SU-DHL-6 (cell line): ENCODE data around the gene WAC.

Experiments used
- EZH2phosphoT487 ChIP-seq: fragments of 200-600 bp; sonication (generic), shearing (Covaris generic); conservative IDR thresholded peaks from 2 replicates; pipeline ENCODE4 v1.6.1; 2018; ENCODE audit warnings: mild to moderate bottlenecking, antibody characterized with exemption, low read length, moderate library complexity, mixed read lengths
- TF ChIP-seq, protein P1 (sequence below): fragments of 200-600 bp; sonication (generic); IDR thresholded peaks from one replicate; pipeline ENCODE4 v1.5.1; 2017; ENCODE audit warnings: antibody characterized with exemption, mild to moderate bottlenecking, low read length, moderate library complexity; ENCODE audit not compliant: insufficient read depth, poor library complexity, severe bottlenecking

DNA sequence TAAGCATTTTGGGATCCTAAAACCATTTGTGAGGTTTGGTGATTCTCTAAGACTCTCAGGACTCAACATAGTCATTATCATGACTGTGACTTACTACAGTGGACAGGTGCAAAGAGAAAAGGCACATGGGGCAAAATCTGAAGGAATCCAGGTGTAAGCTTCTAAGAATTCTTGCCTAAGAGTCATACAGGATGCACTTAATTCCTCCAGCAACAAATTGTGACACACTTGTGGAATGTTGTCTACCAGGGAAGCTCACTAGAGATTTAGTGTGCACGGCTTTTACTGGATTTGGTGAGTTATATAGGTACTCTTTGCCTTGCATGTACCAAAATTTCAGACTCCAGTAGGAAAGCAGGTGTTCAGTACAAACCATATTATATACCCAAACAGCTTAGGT is 47.9 kb downstream of the WAC start:
- TF ChIP-seq, protein P1, sequence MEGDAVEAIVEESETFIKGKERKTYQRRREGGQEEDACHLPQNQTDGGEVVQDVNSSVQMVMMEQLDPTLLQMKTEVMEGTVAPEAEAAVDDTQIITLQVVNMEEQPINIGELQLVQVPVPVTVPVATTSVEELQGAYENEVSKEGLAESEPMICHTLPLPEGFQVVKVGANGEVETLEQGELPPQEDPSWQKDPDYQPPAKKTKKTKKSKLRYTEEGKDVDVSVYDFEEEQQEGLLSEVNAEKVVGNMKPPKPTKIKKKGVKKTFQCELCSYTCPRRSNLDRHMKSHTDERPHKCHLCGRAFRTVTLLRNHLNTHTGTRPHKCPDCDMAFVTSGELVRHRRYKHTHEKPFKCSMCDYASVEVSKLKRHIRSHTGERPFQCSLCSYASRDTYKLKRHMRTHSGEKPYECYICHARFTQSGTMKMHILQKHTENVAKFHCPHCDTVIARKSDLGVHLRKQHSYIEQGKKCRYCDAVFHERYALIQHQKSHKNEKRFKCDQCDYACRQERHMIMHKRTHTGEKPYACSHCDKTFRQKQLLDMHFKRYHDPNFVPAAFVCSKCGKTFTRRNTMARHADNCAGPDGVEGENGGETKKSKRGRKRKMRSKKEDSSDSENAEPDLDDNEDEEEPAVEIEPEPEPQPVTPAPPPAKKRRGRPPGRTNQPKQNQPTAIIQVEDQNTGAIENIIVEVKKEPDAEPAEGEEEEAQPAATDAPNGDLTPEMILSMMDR = no peak
- TF ChIP-seq EZH2phosphoT487 = no peak
